Activated CD8-positive, alpha-beta T cell treated with anti-CD3 and anti-CD28 coated beads, Interleukin-2, amount 10 ng/mL, durations not matched to agents 7 days and 5 days (primary cell): Measurements from ENCODE around the gene EIF4ENIF1. TPM values are rescaled to one million over a fixed set of nuclear protein-coding genes. Genes with fewer than 3 reads are reported as not detected.

Experiments used
- ATAC-seq: fragments of 150-1000 bp; cut with Tn5 transposase; one replicate; pipeline ENCODE4 v1.10.0; 2021; ENCODE audit warnings: moderate library complexity
- CTCF ChIA-PET: fragments of 350-600 bp; sonication (Branson Sonifier 250); formaldehyde crosslinking; loops from one replicate; lab custom pipeline; 2021; ENCODE audit warnings: antibody characterized with exemption; lab: Charles Lee
- POLR2A ChIA-PET: fragments of 350-600 bp; sonication (Branson Sonifier 250); formaldehyde crosslinking; loops from one replicate; lab custom pipeline; 2021; ENCODE audit warnings: antibody characterized with exemption; lab: Charles Lee
- DNase-seq: peaks from one replicate; pipeline ENCODE4 v3.0.0-alpha.2; 2020
- H3K27ac Mint-ChIP-seq: one replicate; pipeline ENCODE4 v1.8.0; 2021; ENCODE audit warnings: mild to moderate bottlenecking, mixed read lengths
- H3K27me3 Mint-ChIP-seq: one replicate; pipeline ENCODE4 v1.8.0; 2021; ENCODE audit warnings: low read depth, mixed read lengths
- H3K36me3 Mint-ChIP-seq: one replicate; pipeline ENCODE4 v1.8.0; 2021; ENCODE audit warnings: low read depth, mixed read lengths
- H3K4me1 Mint-ChIP-seq: one replicate; pipeline ENCODE4 v1.8.0; 2021; ENCODE audit warnings: low read depth, mixed read lengths
- H3K4me3 Mint-ChIP-seq: one replicate; pipeline ENCODE4 v1.8.0; 2021; ENCODE audit warnings: mild to moderate bottlenecking, mixed read lengths
- H3K9me3 Mint-ChIP-seq: one replicate; pipeline ENCODE4 v1.8.0; 2022; ENCODE audit warnings: mixed read lengths; ENCODE audit not compliant: insufficient read depth
- total RNA-seq, 2 experiments: library from RNA; stranded (reverse); gene quantifications; one replicate each; pipeline ENCODE4 v1.2.3, GENCODE V29; 2021

The EIF4ENIF1 gene
- total RNA-seq, 2 experiments from 2014 or later = 34.6 to 39.3 TPM

- Mint-ChIP-seq H3K9me3 (no peaks in the 10 kb centered on the region), H3K27ac (no peak overlapping the region), H3K36me3 (no peaks in the 10 kb centered on the region), H3K4me3 (no peak overlapping the region), H3K4me1 (peaks cover 2% of the 10 kb centered on the region), H3K27me3 (peaks cover 3% of the 10 kb centered on the region)
- ATAC-seq = no peak
- CTCF ChIA-PET = no interaction called here
- POLR2A ChIA-PET = interaction anchor here (0.6 to 0.8 kb wide), 2 partner anchors 26 to 472 kb away, joined by 3 read pairs; no protein-coding TSS in a partner anchor
- DNase-seq = no peak
Observed at GRCh38 chr22:31393893-31394292, 95.7 kb downstream of the EIF4ENIF1 start.

Other genes starting within 250 kb of the EIF4ENIF1 start
- 10 to 100 TPM; 13.2 to 16.1 TPM for gene PIK3IP1, start 197.4 kb downstream of the EIF4ENIF1 start, total RNA-seq
- gene PATZ1, start 143.5 kb downstream of the EIF4ENIF1 start, total RNA-seq = 10 to 100 TPM; 31.0 to 31.6 TPM
- gene DRG1, start 90.2 kb downstream of the EIF4ENIF1 start, total RNA-seq = 10 to 100 TPM; 84.0 to 91.4 TPM
- gene SFI1, start 6.7 kb upstream of the EIF4ENIF1 start, total RNA-seq = 100 to 1,000 TPM; 136 to 141 TPM
- 10 to 100 TPM; 28.8 to 29.2 TPM for gene PISD, start 172.4 kb upstream of the EIF4ENIF1 start, total RNA-seq